K562 (cell line): ENCODE data around the gene HAND2. TPM values are rescaled to one million over a fixed set of nuclear protein-coding genes. Genes with fewer than 3 reads are reported as not detected.

ENCODE experiments used
- ATAC-seq: fragments of 200-7000 bp; cut with Tn5 transposase; 3 replicates; pipeline ENCODE4 v1.9.1; 2020; ENCODE audit warnings: moderate library complexity
- BruUV-seq: library from RNA; stranded (reverse); fragments of 400-500 nt; replicated peaks from 2 replicates; lab custom pipeline; 2021; lab: Mats Ljungman, UMichigan
- CTCF ChIA-PET: fragments of 300-600 bp; formaldehyde crosslinking; extraction: SDS; loops from one replicate; lab custom pipeline; 2021; ENCODE audit warnings: low intra/inter-chr PET ratio; lab: Yijun Ruan, JAX
- POLR2A ChIA-PET: fragments of 300-600, 350-650 bp; sonication (Branson Sonifier 250); formaldehyde crosslinking; extraction: SDS; loops from one replicate; lab custom pipeline; 2021; ENCODE audit warnings: antibody characterized with exemption, inconsistent platforms; lab: Yijun Ruan, JAX
- DNase-seq, 4 experiments: peaks; one replicate each; pipeline versions ENCODE4 v3.0.0 to v3.0.0-alpha.2; 2011 to 2018; ENCODE audit warnings: low spot score in 3 of 4, mixed read lengths in 3 of 4; ENCODE audit errors: extremely low read depth in 1 of 4
- FAIRE-seq: peaks from 2 replicates; lab custom pipeline; 2011; peaks lifted over from hg19 to GRCh38; lab: Jason Lieb, UNC
- H2AFZ ChIP-seq: 2 replicates; pipeline ENCODE4 v1.6.0; 2011; ENCODE audit warnings: low read depth, low read length, control low read depth, inconsistent platforms
- H3K27ac ChIP-seq: fragments of 200-600 bp; 3 replicates; pipeline ENCODE4 v1.8.0; 2011; ENCODE audit warnings: low read depth, mild to moderate bottlenecking, control low read depth, inconsistent platforms, low read length, moderate library complexity, mixed read lengths; ENCODE audit errors: extremely low read depth
- H3K27me3 ChIP-seq, 2 experiments: fragments of 300-600 bp in 1 of 2; 2 replicates in 1 of 2; 3 replicates in 1 of 2; pipeline versions ENCODE4 v1.6.0 to v1.8.0; 2011; ENCODE audit warnings: inconsistent platforms in 2 of 2, low read length in 2 of 2, mild to moderate bottlenecking in 1 of 2, mixed read lengths in 1 of 2, moderate library complexity in 1 of 2; ENCODE audit not compliant: control insufficient read depth in 2 of 2, insufficient read depth in 2 of 2
- H3K36me3 ChIP-seq: fragments of 300-600 bp; 3 replicates; pipeline ENCODE4 v1.8.0; 2011; ENCODE audit warnings: mild to moderate bottlenecking, low read length, inconsistent platforms; ENCODE audit not compliant: control insufficient read depth, insufficient read depth
- H3K4me1 ChIP-seq, 2 experiments: fragments of 200-600 bp in 1 of 2; replicated peaks in 1 of 2; 2 replicates in 1 of 2; 3 replicates in 1 of 2; pipeline versions ENCODE4 v1.5.1 to v1.8.0; 2011; ENCODE audit warnings: inconsistent platforms in 2 of 2, low read length in 2 of 2, mild to moderate bottlenecking in 1 of 2, mixed read lengths in 1 of 2, moderate library complexity in 1 of 2; ENCODE audit not compliant: control insufficient read depth in 2 of 2, insufficient read depth in 2 of 2
- H3K4me2 ChIP-seq: 2 replicates; pipeline ENCODE4 v1.6.1; 2011; ENCODE audit warnings: low read length, control low read depth, inconsistent platforms, mixed read lengths; ENCODE audit not compliant: insufficient read depth
- H3K4me3 ChIP-seq: fragments of 200-600 bp; sonication (generic), shearing (Covaris generic); 2 replicates; pipeline ENCODE4 v1.5.1; 2016; ENCODE audit warnings: control low read depth, inconsistent platforms
- H3K79me2 ChIP-seq: fragments of 200-600 bp; 3 replicates; pipeline ENCODE4 v1.8.0; 2011; ENCODE audit warnings: low read length, inconsistent platforms; ENCODE audit not compliant: control insufficient read depth, insufficient read depth
- H3K9ac ChIP-seq, 2 experiments: 2 replicates each; pipeline versions ENCODE4 v1.6.0 to v1.6.1; 2011; ENCODE audit warnings: low read depth in 2 of 2, low read length in 2 of 2, control low read depth in 1 of 2, inconsistent platforms in 1 of 2, mild to moderate bottlenecking in 1 of 2, mixed read lengths in 1 of 2; ENCODE audit not compliant: insufficient read depth in 1 of 2
- H3K9me1 ChIP-seq: one replicate; pipeline ENCODE4 v1.6.0; 2011; ENCODE audit warnings: inconsistent platforms, mild to moderate bottlenecking, low read length, moderate library complexity; ENCODE audit not compliant: control insufficient read depth, insufficient read depth
- H3K9me3 ChIP-seq: replicated peaks from 2 replicates; pipeline ENCODE4 v1.5.1; 2011; ENCODE audit warnings: low read depth, low read length, inconsistent platforms; ENCODE audit not compliant: control insufficient read depth, insufficient read depth
- H4K20me1 ChIP-seq: replicated peaks from 2 replicates; pipeline ENCODE4 v1.6.1; 2011; ENCODE audit warnings: low read length, inconsistent platforms, mixed read lengths; ENCODE audit not compliant: control insufficient read depth, insufficient read depth
- ATF7 ChIP-seq: fragments of 450-650 bp; IDR thresholded peaks from 2 replicates; pipeline ENCODE4 v1.7.1; 2014; ENCODE audit warnings: mild to moderate bottlenecking, moderate library complexity
- BRD4 ChIP-seq: fragments of 200-600 bp; sonication (generic); IDR thresholded peaks from 2 replicates; pipeline ENCODE4 v1.6.1; 2017; ENCODE audit warnings: inconsistent platforms
- EGR1 ChIP-seq: fragments of 450-650 bp; conservative IDR thresholded peaks from 2 replicates; pipeline ENCODE4 v1.6.1; 2017; ENCODE audit warnings: mild to moderate bottlenecking
- GABPA ChIP-seq: fragments of 200-800 bp; sonication (Bioruptor generic); conservative IDR thresholded peaks from 2 replicates; pipeline ENCODE4 v1.6.1; 2016; ENCODE audit warnings: low read depth, missing genetic modification characterization, missing compliant biosample characterization
- GTF2E2 ChIP-seq: fragments of 200-800 bp; sonication (Bioruptor generic); IDR thresholded peaks from 2 replicates; pipeline ENCODE4 v1.6.1; 2016; ENCODE audit warnings: missing genetic modification characterization, missing compliant biosample characterization
- KLF6 ChIP-seq: fragments of 250-450 bp; sonication (Bioruptor Pico); IDR thresholded peaks from 2 replicates; pipeline ENCODE4 v1.4.0; 2020; ENCODE audit warnings: mild to moderate bottlenecking, moderate library complexity, borderline replicate concordance
- NFIX ChIP-seq: fragments of 250-450 bp; sonication (Bioruptor Pico); IDR thresholded peaks from 2 replicates; pipeline ENCODE4 v1.4.0; 2020; ENCODE audit warnings: low read depth, mild to moderate bottlenecking, moderate library complexity
- PHTF2 ChIP-seq: fragments of 250-450 bp; sonication (Bioruptor Pico); IDR thresholded peaks from 2 replicates; pipeline ENCODE4 v1.5.0; 2021; ENCODE audit warnings: mild to moderate bottlenecking
- RBM39 ChIP-seq: fragments of 200-400 bp; formaldehyde crosslinking; optimal IDR thresholded peaks from 2 replicates; pipeline ENCODE3; 2018; ENCODE audit warnings: low read depth, low read length
- SIN3A ChIP-seq, 2 experiments: fragments of 150-350 bp in 1 of 2; IDR thresholded peaks; 2 replicates each; pipeline ENCODE4 v1.6.1; 2011 to 2016; ENCODE audit warnings: borderline replicate concordance in 2 of 2, low read depth in 2 of 2, low read length in 2 of 2, mild to moderate bottlenecking in 2 of 2, moderate library complexity in 2 of 2; ENCODE audit not compliant: control insufficient read depth in 1 of 2
- SRF ChIP-seq, 2 experiments: fragments of 250-450, 450-650 bp in 1 of 2; sonication (Bioruptor Pico) in 1 of 2; sonication (generic) in 1 of 2; formaldehyde crosslinking; IDR thresholded peaks; 2 replicates each; pipeline versions ENCODE4 v1.5.0 to v1.5.1; 2020 to 2022; ENCODE audit warnings: mild to moderate bottlenecking in 1 of 2, missing genetic modification reagents in 1 of 2
- TCFL5 ChIP-seq: fragments of 250-450 bp; sonication (Bioruptor Pico); conservative IDR thresholded peaks from 2 replicates; pipeline ENCODE4 v1.6.1; 2021; ENCODE audit warnings: mild to moderate bottlenecking, moderate library complexity, matching md5 sums
- TSHZ1 ChIP-seq: fragments of 250-450 bp; sonication (Bioruptor Pico); IDR thresholded peaks from 2 replicates; pipeline ENCODE4 v1.4.0; 2020; ENCODE audit warnings: mild to moderate bottlenecking, moderate library complexity
- ZFPM2 ChIP-seq: fragments of 250-450 bp; sonication (Bioruptor Pico); IDR thresholded peaks from 2 replicates; pipeline ENCODE4 v1.5.1; 2022; ENCODE audit warnings: mild to moderate bottlenecking
- ZNF586 ChIP-seq: fragments of 450-650 bp; formaldehyde crosslinking; conservative IDR thresholded peaks from 2 replicates; pipeline ENCODE4 v1.4.0; 2020; ENCODE audit warnings: mild to moderate bottlenecking, moderate library complexity
- WGBS: fragments of 100-300 bp; shearing (Covaris generic); methylation state at CpG from one replicate; pipeline ENCODE4 v1.1.6; 2016; ENCODE audit warnings: low coverage, mixed read lengths; ENCODE audit not compliant: insufficient coverage; ENCODE audit errors: missing lambda C conversion rate; 5-methylcytosine and 5-hydroxymethylcytosine counted together
- in situ Hi-C: fragments of 300-500 bp; cut with MboI; formaldehyde crosslinking; loops from 4 replicates; pipeline ENCODE4 v1.15.0; 2018; ENCODE audit warnings: inconsistent platforms, mixed read lengths
- intact Hi-C: fragments of 100-400 bp; cut with micrococcal nuclease; formaldehyde crosslinking; loops from 2 replicates; pipeline ENCODE4 v1.14.2; 2022
- polyA plus RNA-seq, 8 experiments: library from polyadenylated mRNA; depleted of rRNA in 4 of 8; stranded (reverse) in 5 of 8; unstranded in 3 of 8; fragments of >200 nt; fragmentation: Nextera tagmentation in 2 of 8; fragmentation: Illumina TruSeq in 1 of 8; extraction: Ambion mirVana in 2 of 8; extraction: Trizol in 1 of 8; gene quantifications; 2 replicates each; pipeline versions ENCODE4 v1.2.1 to v1.2.3, GENCODE V29; 2011 to 2014; ENCODE audit warnings: inconsistent platforms in 1 of 8, missing spikeins in 1 of 8
- total RNA-seq, 7 experiments: library from RNA; depleted of rRNA in 6 of 7; stranded (reverse); fragments of >200 nt in 6 of 7; fragmentation: Illumina TruSeq in 2 of 7; extraction: Trizol in 2 of 7; gene quantifications; 2 replicates each; pipeline versions ENCODE4 v1.2.1 to v1.2.3, GENCODE V29; 2011 to 2021; ENCODE audit warnings: low replicate concordance in 1 of 7
- TF ChIP-seq, protein P1 (sequence below): fragments of 250-450 bp; sonication (Bioruptor Pico); IDR thresholded peaks from 2 replicates; pipeline ENCODE4 v1.8.0; 2022; ENCODE audit warnings: moderate library complexity, mild to moderate bottlenecking, inconsistent platforms
- TF ChIP-seq, protein P2 (sequence below): IDR thresholded peaks from 3 replicates; pipeline ENCODE4 v1.6.1; 2011; ENCODE audit warnings: borderline replicate concordance, mild to moderate bottlenecking; ENCODE audit not compliant: insufficient read length, insufficient read depth

HAND2 gene
- total and polyA plus RNA-seq, 9 of the 15 experiments (the other 6 are each of a cell fraction or from before 2014, with no cell fraction given) = 1.7 to 12.8 (median 4.9) TPM

DNA sequence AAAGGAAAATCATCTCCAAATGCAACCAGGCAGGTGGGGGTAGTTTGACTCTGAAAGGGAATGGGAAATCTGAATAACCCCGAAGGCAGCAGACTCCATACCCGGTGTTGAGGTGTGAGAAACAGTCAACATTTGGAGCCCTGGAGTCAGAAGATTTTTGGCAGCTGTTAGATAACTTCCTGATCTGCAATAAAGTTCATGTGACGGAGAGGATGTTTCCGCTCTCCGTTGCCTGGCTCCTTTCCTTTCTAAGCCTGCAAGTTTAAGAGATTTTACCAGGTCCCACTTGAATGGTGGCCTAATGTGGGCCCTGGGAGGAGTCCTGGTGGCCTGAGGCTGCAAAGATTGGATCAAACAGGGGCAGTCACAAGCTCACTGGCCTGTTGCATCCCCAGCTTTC lies 27.7 kb downstream of the HAND2 start:
- H3K36me3 ChIP-seq = no peaks in the 10 kb centered on the region
- FAIRE-seq (no peak), DNase-seq (no peak), ATAC-seq (no peak)
- no peaks in the 10 kb centered on the region for H3K9me3 ChIP-seq
- 42% methylated on average over 5 of the region's 5 CpGs for WGBS
- no peak for TF ChIP-seq TCFL5 (CRISPR knock-in tag)
- TF ChIP-seq, protein P1, sequence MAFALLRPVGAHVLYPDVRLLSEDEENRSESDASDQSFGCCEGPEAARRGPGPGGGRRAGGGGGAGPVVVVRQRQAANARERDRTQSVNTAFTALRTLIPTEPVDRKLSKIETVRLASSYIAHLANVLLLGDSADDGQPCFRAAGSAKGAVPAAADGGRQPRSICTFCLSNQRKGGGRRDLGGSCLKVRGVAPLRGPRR = no peak
- TF ChIP-seq KLF6 = no peak
- no peak for TF ChIP-seq NFIX (CRISPR knock-in tag)
- no peak for TF ChIP-seq ATF7
- TF ChIP-seq, protein P2, sequence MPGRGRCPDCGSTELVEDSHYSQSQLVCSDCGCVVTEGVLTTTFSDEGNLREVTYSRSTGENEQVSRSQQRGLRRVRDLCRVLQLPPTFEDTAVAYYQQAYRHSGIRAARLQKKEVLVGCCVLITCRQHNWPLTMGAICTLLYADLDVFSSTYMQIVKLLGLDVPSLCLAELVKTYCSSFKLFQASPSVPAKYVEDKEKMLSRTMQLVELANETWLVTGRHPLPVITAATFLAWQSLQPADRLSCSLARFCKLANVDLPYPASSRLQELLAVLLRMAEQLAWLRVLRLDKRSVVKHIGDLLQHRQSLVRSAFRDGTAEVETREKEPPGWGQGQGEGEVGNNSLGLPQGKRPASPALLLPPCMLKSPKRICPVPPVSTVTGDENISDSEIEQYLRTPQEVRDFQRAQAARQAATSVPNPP = no peak
- no peak for TF ChIP-seq ZNF586
- TF ChIP-seq EGR1 = no peak
- TF ChIP-seq SRF (CRISPR knock-in tag; IDR thresholded peaks at IDR 0.05) = no peak
- TF ChIP-seq TSHZ1 (CRISPR knock-in tag) = no peak
- no peak for TF ChIP-seq BRD4
- TF ChIP-seq SIN3A (IDR thresholded peaks at IDR 0.05; ENCODE audit: borderline replicate concordance in 2 of 2, control insufficient read depth in 1 of 2, low read depth in 2 of 2, low read length in 2 of 2) = no peak
- no peak for TF ChIP-seq ZFPM2 (CRISPR knock-in tag)
- TF ChIP-seq GTF2E2 (tag) = no peak
- no peak for TF ChIP-seq RBM39
- TF ChIP-seq GABPA (tag) = no peak
- no peak for TF ChIP-seq PHTF2 (CRISPR knock-in tag)
- H2AFZ ChIP-seq = no peak overlapping the region
- no TSS peak for BruUV-seq
- ChIA-PET POLR2A (no interaction called here), CTCF (no interaction called here)
- no peaks in the 10 kb centered on the region for H3K79me2 ChIP-seq
- H3K27me3 ChIP-seq = no peaks in the 10 kb centered on the region; a peak in 1 of 5 replicates
- no peak overlapping the region for H3K27ac ChIP-seq
- no peak overlapping the region for H3K9ac ChIP-seq
- intact Hi-C loops = loop anchor here (10.0 kb wide), 1 partner anchor 323 kb away; no protein-coding TSS in a partner anchor
- H3K9me1 ChIP-seq = no peaks in the 10 kb centered on the region
- H3K4me1 ChIP-seq = peaks cover 0 to 9% of the 10 kb centered on the region in 2 experiments; a peak in 2 of 5 replicates
- H4K20me1 ChIP-seq = no peaks in the 10 kb centered on the region
- H3K4me3 ChIP-seq = no peak overlapping the region
- H3K4me2 ChIP-seq = no peak overlapping the region
- in situ Hi-C loops = loop anchor here (25.0 kb wide), 1 partner anchor 485 kb away; no protein-coding TSS in a partner anchor
